ENCODE measurements around the gene STX10. TPM values are rescaled to one million over a fixed set of nuclear protein-coding genes. Genes with fewer than 3 reads are reported as not detected.
"Not testable (repeated sequence)": the region's sequence is repeated elsewhere in the genome, so short reads cannot be mapped to it uniquely, and the experiment has no call there.

Gene STX10
- polyA plus RNA-seq, 12 donors, result 26.2 to 59.3 (median 31.5) TPM; not detected in 1

DNA sequence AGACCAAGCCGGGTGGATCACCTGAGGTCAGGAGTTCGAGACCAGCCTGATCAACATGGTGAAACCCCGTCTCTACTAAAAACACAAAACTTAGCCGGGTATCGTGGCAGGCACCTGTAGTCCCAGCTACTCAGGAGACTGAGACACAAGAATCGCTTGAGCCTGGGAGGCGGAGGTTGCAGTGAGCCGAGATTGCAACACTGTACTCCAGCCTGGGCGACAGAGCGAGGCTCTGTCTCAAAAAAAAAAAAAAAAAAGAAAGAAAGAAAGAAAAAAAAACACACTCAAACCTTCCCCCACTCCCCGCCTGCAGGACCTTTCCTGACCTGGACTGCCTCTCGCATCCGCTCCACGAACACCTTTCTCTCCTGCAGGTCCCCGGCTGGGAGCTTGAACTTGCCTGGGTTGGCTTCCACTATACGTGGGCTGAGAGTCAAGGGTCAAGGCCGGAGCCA, 975 bp downstream of the STX10 start:
- DNase-seq, result not testable (repeated sequence)

DNA sequence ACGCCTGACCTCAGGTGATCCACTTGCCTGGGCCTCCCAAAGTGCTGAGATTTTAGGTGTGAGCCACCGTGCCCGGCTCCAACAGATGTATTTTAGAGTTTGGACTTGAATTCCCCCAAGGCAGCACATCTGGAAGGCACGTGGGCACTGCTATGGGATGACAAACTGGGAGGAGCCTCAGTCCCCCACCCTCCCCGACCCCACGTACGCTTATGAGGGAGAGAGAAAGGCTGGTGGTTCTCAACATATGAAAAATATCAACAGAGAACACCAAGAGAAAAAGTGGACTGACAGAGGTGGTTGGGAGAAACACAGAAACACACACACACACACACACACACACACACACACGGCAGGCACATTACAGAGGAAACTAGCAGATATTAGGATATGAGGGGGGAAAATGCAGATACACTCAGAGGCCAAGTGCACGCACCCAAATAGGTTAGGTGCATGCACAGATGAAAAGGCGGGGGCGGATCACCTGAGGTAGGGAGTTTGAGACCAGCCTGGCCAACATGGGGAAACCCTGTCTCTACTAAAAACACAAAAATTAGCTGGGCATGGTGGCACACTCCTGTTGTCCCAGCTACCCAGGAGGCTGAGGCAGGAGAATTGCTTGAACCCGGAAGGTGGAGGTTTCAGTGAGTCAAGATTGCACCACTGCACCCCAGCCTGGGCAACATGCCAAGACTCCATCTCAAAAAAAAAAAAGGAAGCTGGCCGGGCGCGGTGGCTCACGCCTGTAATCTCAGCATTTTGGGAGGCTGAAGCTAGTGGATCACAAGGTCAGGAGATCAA, 3.2 kb downstream of the STX10 start:
- no peak for DNase-seq

DNA sequence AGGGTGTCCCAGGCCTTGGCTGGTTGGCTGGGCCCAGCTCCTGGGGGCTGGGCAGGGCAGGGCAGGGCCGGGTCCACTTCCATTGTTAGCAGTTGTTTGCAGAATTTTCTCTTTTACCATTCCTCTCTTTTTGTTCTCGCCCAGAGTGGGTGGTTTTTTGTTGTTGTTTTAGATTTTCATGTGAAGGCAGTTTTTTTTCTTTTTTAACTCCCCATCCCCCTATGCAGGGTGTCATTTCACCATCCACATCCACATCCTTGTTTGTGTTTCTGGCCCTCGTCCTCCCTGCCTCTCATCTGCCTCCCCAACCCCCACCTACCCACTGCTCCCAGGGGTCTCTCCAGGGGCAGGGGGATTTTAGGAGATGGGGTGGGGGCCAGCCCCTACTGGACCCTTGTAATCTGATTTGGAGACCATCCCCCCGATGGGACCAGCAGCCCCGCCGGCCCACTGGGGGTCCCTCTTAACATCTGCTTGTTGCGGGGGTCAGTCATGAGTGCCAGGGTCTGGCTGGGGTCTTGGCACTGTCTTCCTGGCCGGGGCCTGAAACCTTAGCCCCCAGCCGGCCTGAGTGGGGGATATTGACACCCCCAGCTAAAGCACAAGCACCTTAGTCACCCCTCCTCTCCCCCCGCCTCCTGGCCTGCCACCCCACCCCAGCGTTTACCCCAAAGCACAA, 10.4 kb downstream of the STX10 start:
- no peak for DNase-seq

DNA sequence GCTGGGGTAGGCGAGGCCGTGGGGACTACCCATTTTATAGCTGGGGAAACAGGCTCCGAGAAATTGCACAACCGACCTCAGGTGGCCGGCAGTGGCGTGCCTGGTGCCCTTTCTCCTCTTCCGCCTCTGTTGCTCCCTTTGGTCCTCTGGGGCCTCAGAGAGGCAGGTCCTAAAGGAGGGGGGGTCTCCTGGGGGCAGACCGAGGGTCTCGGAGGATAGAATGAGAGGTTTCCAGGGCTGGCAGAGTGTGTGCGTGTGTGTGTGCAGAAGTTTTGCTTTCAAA, 11.3 kb downstream of the STX10 start:
- no peak for DNase-seq

DNA sequence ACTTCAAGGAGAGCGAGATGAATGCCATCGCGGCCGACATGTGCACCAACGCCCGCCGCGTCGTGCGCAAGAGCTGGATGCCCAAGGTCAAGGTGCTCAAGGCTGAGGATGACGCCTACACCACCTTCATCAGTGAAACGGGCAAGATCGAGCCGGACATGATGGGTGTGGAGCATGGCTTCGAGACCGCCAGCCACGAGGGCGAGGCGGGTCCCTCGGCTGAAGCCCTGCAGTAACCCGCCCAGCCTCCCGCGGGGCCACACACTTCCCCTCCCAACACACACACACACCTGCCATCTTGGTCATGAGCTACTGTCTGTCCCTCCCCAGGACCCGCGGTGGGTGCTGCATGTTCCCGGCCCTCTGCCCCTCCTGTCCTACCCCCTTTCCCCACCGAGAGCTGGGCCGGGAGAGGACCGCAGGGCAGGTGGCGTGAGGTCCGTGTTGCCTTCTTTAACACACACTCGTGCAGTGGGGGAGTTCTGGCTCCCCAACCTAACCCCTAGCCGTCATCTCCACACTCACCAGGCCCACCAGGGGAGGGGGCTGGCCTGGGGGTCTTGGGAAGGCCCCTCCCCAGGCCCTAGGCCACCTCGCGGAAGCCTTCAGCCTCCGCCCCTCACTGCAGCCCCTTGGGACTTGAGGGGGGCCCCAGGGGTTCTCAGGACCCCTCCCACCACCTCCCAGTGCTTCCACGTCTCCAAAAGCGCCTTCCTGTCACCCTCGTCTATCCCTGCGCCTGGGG, 11.8 kb downstream of the STX10 start:
- no peak for DNase-seq

DNA sequence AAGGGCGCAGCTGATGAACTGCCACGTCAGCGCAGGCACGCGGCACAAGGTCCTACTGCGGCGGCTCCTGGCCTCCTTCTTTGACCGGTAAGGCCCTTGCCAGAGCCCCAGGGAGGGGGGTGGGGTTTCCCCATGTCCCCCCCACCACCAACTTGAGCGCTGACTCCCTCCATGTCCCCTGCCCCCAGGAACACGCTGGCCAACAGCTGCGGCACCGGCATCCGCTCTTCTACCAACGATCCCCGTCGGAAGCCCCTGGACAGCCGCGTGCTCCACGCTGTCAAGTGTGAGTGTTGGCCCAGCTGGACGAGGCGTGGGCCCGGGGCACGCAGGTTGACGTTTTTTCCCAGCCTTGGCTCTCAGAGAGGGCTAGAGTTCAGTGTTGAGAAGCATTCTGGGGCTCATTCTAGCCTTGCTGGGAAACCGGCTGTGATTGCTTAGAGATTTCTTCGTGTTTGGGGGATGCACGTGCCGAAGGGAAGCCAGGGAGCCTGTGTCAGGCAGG, 12.8 kb downstream of the STX10 start:
- no peak for DNase-seq

DNA sequence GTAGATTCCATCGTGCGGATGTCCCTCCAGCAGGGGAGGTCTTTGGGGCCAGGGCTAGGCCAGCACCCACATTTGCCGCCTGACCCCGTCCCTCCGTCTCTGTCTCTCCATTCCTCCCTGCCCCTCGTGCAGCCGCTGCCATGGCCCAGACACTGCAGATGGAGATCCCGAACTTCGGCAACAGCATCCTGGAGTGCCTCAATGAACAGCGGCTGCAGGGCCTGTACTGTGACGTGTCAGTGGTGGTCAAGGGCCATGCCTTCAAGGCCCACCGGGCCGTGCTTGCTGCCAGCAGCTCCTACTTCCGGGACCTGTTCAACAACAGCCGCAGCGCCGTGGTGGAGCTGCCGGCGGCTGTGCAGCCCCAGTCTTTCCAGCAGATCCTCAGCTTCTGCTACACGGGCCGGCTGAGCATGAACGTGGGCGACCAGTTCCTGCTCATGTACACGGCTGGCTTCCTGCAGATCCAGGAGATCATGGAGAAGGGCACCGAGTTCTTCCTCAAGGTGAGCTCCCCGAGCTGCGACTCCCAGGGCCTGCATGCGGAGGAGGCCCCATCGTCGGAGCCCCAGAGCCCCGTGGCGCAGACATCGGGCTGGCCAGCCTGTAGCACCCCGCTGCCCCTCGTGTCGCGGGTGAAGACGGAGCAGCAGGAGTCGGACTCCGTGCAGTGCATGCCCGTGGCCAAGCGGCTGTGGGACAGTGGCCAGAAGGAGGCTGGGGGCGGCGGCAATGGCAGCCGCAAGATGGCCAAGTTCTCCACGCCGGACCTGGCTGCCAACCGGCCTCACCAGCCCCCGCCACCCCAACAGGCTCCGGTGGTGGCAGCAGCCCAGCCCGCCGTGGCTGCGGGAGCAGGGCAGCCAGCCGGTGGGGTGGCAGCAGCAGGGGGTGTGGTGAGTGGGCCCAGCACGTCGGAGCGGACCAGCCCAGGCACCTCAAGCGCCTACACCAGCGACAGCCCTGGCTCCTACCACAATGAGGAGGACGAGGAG, 14.8 kb downstream of the STX10 start:
- DNase-seq, result no peak

DNA sequence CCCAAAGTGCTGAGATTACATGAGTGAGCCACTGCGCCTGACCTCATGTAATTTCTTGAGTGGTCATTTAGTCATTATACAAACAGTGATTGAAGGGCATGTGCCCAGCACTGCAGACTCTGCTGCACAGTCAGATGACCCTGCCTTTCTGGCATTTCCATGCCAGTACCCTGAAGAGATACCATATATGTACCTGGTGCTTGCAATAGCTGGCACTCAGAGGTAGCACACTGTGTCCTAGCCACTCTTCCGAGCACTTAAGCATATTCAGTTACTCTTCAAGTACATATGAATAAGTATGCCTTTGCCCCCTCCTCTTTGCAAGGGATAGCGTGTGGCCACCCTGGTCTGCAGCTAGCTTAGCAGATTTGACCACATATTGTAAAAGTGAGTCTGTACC, 15.5 kb downstream of the STX10 start:
- no peak for DNase-seq

DNA sequence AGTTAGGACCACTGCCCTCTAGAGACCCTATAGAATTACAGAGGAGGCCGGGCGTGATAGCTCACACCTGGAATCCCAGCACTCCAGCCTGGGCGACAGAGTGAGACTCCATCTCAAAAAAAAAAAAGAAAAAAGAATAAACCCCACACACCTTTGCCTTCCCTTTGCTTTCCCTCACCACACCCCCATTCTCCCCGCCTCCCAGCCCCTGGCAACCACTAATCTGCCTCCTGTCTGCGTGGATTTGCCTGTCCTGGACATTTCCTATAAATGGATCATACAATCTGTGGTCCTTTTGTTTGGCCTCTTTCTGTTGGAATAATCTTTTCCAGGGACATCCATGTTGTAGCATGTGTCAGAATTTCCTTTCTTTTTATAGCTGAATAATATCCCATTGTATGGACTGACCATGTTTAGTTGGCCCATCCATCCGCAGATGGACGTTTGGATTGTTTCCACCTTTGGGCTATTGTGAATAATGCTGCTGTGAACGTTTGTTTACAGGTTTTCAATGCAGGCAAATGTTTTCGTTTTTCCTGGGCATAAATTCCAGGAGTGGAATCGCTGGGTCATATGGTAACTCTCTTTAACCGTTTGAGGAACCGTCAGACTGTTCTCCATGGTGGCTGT, 16.8 kb downstream of the STX10 start:
- DNase-seq, result no peak

DNA sequence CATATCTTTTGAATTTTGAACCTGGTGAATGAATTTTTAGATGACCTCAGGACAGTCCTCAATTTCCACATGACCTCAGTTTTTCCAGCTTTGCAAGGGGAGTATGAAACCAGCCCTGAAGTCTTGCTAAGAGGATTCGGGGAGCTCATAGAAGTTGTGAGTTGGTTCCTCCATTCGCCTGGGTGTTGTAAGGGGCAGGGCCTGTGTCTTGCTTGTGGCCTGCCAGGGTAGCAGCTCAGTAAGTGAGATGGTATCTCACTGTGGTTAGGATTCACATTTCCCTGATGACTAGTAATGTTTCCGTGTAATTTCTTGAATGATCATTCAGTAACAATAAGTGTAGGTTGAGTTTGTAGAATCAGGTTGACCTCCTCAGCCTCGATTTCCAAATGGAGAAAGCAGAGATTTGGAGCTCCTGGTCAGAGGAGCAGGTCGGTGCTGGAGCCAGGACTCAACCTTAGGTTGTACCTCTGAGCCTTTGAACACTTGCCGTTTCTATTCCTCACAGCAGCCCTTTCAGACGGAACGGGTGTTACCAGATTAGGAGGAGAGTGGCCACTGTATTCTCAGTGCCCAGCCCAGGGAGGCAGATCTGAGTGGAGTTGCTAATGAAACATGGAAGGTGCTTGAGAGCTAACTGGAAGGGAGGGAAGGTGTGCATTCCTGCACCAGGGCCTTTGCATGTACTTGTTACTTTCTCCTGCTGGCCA, 17.5 kb downstream of the STX10 start:
- no peak for DNase-seq

DNA sequence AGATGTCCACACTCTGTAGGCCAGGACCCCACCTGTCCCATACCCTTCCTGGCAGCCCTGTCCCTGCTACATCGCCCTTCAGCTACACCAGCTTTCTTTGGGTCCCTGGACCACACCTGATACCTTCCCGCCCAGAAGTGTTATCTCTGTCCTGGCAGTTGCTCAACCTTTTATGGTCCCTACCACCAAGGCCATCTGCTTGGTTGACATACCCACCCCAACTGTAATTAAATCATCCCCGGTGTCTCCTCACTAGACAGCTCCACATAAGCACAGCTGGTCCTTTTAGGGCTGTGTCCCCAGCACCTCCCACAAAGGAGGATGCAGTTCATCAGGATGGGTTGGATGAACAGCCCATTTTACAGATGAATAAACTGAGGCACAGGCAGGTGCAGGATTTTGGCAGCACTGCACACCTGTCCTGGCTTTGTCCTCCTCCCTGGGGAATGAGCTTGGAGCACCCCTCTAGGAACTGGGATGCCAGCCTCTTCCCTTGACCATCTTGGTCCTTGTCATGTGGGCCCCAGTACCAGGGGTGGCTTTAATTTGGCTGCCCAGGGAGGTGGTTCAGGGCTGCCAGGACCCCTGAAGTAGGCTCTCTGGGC, 19.2 kb downstream of the STX10 start:
- DNase-seq, result no peak

DNA sequence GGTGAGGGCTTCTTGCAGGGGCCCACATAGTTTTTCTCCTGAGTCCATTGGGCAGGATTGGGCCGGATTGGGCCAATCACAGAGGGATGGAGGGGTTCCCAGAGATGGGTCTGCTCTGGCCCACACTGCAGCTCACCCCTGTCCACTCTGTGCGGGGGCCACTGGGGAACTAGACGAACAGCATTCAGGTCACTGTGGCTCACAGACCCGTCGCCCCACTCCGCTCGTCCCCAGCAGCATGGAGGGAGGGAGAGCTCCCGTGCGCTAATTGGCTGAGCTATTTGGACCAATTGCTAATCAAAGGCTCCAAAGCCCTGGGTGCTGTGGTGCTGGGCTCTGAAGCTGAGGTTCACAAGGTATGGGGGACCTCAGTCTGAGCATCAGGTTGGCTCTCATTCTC, 20.8 kb downstream of the STX10 start:
- no peak for DNase-seq

DNA sequence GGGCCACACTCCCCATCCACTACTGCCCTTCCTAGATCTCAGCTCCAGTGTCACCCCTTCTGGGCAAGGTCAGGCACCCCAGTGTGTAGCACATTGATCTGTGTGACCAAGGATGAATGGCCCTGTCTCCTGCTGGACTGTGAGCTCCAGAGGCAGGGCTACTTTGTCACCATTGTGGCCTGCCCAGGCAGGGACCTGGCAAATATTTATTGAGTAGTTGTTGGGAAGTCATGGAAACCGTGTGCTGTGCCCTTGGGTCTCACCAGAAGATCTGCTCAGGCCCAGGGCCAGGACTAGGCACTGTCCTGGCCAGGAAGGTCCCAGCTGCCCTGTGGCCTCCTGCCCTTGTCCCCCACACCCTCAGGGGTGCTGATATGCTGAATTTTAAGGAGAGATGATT, 21.6 kb downstream of the STX10 start:
- no peak for DNase-seq

DNA sequence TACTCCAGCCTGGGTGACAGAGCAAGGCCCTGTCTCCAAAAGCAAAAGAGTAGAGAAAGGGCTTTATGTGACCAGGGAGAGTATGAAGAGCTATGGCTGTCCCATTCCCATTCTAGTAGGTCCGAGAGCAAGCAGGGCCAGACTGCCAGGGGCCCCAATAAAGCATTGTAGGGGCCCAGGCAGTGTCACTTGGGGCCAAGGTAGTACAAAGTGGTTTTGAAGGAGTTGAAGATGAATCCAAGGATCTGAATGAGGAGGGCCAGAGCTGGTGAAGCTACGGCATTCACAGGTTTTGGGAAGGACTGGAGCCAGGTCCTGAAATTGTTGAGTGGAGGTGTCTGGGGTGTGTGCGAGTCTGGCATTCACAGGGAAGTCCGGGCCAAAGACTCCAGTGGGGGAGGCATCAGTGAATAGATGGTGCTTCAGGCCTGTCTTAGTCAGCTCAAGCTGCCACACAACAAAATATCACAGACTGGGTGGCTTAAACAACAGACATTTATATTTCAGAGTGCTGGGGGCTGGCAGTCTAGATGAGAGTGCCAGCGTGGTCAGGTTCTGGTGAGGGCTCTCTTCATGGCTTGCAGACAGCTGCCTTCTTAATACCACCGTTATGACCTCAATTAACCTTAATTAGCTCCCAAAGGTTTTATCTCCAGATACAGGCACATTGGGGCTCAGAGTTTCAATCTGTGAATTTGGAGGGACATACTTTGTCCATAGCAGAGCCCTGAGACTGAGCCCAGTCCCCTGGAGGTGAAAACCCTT, 22.2 kb downstream of the STX10 start:
- no peak for DNase-seq

DNA sequence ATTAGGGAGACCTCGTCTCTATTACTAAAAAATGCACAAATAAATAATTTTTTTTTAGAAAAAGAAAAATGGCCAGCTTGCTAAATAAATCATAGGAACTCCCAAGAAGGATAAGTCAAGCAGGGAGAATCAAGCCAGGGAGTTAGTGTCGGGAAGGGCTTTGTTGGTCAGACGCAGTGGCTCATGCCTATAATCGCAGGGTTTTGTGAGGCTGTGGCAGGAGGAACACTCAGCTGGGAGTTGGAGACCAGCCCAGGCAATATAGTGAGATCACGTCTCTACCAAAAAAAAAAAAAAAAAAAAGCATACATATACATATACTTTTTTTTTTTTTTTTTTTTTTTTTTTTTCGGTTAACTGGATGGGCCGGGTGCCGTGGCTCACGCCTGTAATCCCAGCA, 23.1 kb downstream of the STX10 start:
- DNase-seq, result no peak

DNA sequence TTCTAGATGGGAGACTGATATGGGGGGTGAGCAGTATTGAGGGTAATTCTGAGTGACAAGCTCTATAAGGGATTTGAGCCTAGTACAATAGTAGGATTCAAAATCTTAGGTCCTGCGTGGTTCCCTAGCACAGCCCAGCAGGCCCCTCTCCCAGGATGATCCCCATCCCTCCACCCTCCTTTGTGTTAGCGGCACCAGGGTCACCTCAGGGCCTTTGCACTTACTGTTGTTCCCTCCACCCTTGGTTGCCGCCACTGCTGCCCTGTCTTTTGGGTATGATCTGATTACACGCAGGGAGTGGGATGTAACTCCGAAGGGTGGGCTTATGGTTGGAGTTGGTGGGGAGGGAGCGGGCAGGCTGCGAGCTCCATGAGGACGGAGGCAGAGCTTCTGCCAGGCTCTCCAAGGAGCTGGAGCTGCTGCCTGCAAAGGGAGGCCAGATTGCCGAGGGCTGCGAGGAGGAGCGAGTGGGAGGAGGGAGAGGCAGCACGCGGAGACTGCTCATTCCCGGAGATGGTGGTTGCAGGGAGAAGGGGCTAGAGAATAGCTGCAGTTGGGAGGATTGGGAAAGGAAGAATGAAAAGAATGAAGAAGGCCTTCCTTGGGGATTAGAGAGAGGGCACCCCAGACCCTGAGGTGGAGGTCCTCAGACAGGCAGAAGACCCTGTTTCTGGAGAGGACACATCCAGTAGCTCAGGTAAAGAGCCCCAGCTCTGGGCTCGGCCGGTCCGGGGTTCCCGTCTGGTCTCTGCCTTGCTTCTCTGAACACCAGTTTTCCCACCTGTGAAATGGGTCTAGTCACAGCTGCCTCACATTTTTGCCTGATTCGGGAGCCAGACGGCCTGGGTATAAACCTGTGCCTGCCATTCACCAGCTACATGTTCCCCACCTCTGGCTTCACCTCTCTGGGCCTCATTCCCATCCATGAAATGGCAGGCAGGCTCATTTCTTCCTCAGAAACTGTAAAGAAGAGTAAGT, 26.9 kb downstream of the STX10 start:
- DNase-seq, result no peak

DNA sequence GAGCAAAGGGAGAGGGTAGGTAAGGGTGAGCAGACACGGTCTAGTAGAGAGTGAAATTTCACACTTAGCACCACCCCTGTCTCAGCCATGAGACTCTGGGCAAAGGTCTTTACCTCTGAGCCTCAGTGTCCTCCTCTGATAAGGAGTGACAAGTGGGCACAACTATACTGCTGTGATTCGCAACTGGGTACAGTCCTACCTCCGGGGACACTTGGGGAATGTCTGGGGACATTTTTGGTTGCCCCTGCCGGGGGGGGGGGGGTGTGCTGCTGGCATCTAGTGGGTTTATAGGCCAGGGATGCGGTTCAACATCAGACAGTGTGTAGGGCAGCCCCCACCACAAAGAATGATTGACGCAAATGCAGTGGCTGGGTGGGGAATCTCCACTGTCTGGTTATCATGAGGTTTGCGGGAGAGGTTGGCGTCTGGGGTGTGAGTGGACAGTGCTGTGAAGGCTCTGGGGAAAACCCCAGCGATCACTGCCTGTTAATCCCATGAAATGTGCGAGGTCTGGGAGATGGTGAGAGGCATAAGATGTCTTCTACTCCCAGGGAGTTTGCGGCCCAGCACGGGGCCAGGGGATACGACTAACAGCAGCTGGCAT, 27.8 kb downstream of the STX10 start:
- no peak for DNase-seq

Data from muscle of arm (tissue), 12 donors.